ENCODE data around the gene PTPRG.

PTPRG gene

GRCh38 chr3:62109534-62109933 lies 548.2 kb downstream of the PTPRG start:
- Histone ChIP-seq H4K20me1 (no peaks in the 10 kb centered on the region), H3K27ac (peak overlapping the region in 1 of 11 experiments; percentile 27; a peak in 1 of 22 replicates), H3K36me3 (no peaks in the 10 kb centered on the region), H3K4me2 (peak overlapping the region in 3 of 11 experiments; percentile 21 to 32 (median 29); a peak in 2 of 22 replicates), H3K27me3 (no peaks in the 10 kb centered on the region), H3K4me3 (no peak overlapping the region), H3K9ac (no peak overlapping the region), H3K9me3 (replicated peaks in 1 of 11) (peaks cover 11 to 22% (median 16%) of the 10 kb centered on the region in 11 experiments; a peak in 21 of 22 replicates), H3K4me1 (peaks cover 0 to 24% (median 0%) of the 10 kb centered on the region in 10 experiments; a peak in 5 of 20 replicates)
- TF ChIP-seq Cebpa-rat (IDR thresholded peaks at IDR 0.05), result no peak

GRCh38 chr3:62110443-62111225 lies 549.3 kb downstream of the PTPRG start:
- no peak overlapping the region for H3K4me3 ChIP-seq
- TF ChIP-seq Cebpa-rat (IDR thresholded peaks at IDR 0.05), result no peak

DNA sequence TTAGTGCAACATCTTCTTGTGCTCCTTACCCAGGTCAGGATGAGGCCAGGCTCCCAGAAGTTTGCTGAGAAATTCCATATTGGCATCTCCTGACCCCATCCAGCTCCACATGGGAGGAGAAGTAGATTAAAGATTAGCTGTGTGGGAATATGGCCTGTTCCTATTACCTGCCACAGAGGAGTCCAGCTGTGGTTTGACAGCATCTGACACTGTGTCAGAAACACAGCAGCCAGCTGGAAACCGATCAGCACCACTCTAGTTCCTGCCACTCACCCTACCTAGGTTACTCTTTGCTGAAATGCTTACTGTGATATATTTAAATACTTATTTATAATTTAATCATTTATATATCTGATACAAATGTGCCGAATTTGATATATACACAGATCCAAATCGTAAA lies 551.7 kb downstream of the PTPRG start:
- Histone ChIP-seq H3K4me3 (no peak overlapping the region), H4K20me1 (no peaks in the 10 kb centered on the region)
- no peak for TF ChIP-seq Cebpa-rat (IDR thresholded peaks at IDR 0.05)

More at GRCh38 chr3:62110443-62111225, 549.3 kb downstream of the PTPRG start:
- no peaks in the 10 kb centered on the region for H3K27me3 ChIP-seq
- no peak overlapping the region for H3K9ac ChIP-seq
- peaks cover 11 to 22% (median 16%) of the 10 kb centered on the region in 11 experiments; a peak in 21 of 22 replicates for H3K9me3 ChIP-seq (replicated peaks in 1 of 11)
- no peaks in the 10 kb centered on the region for H3K36me3 ChIP-seq
- no peaks in the 10 kb centered on the region for H4K20me1 ChIP-seq
- peaks cover 0 to 24% (median 0%) of the 10 kb centered on the region in 10 experiments; a peak in 5 of 20 replicates for H3K4me1 ChIP-seq
- H3K4me2 ChIP-seq, result peak overlapping the region in 1 of 11 experiments; percentile 29; a peak in 1 of 22 replicates
- H3K27ac ChIP-seq, result peak overlapping the region in 1 of 11 experiments; percentile 27; a peak in 1 of 22 replicates

GRCh38 chr3:62114763-62115162 lies 553.4 kb downstream of the PTPRG start:
- Histone ChIP-seq H3K4me1 (peaks cover 0 to 18% (median 0%) of the 10 kb centered on the region in 10 experiments; a peak in 5 of 20 replicates), H3K4me3 (no peak overlapping the region), H3K9me3 (replicated peaks in 1 of 11) (peaks cover under 1 to 10% (median 1%) of the 10 kb centered on the region in 11 experiments; a peak in 9 of 22 replicates), H3K27ac (no peak overlapping the region), H3K9ac (no peak overlapping the region), H3K4me2 (no peak overlapping the region), H4K20me1 (no peaks in the 10 kb centered on the region), H3K27me3 (no peaks in the 10 kb centered on the region), H3K36me3 (peaks cover 0 to 6% (median 0%) of the 10 kb centered on the region in 11 experiments; a peak in 1 of 22 replicates)
- no peak for TF ChIP-seq Cebpa-rat (IDR thresholded peaks at IDR 0.05)

More for the DNA sequence above, 551.7 kb downstream of the PTPRG start:
- no peak overlapping the region for H3K4me2 ChIP-seq
- peaks cover 10 to 17% (median 15%) of the 10 kb centered on the region in 11 experiments; a peak in 21 of 22 replicates for H3K9me3 ChIP-seq (replicated peaks in 1 of 11)
- H3K27ac ChIP-seq, result no peak overlapping the region
- peaks cover 0 to 24% (median 0%) of the 10 kb centered on the region in 10 experiments; a peak in 5 of 20 replicates for H3K4me1 ChIP-seq
- no peaks in the 10 kb centered on the region for H3K27me3 ChIP-seq
- H3K36me3 ChIP-seq, result no peaks in the 10 kb centered on the region
- no peak overlapping the region for H3K9ac ChIP-seq

DNA sequence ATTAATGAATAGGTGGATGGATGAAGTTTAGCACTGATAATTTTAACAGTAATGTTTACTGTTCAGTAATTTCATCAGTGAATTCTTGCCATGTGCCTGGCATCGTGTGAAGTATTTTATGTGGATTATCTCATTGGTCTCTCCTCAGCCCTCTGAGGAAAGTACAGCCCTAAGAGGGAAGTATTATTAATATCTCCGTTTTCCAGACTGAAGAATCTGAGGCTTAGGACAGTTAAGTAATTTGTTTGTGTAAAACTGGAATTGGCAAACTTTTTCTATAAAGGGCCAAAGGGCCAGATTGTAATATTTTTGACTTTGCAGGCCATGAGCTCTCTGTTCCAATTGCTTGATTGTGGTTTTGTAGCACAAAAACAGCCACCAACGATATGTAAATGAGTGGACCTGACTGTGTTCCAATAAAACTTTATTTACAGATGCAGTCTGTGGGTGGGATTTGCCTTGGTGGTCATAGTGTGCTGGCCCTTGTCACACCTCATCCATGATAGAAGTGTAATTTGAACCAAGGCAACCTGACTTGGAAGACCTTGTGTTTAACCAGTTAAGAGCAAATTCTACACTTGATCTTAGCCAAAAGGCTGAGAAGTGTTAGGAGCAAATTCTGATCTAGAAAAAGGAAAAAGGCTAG lies 556.7 kb downstream of the PTPRG start:
- Histone ChIP-seq H3K4me3 (no peak overlapping the region), H3K9me3 (replicated peaks in 1 of 11) (peaks cover 0 to 23% (median 5%) of the 10 kb centered on the region in 11 experiments; a peak in 11 of 22 replicates), H4K20me1 (no peaks in the 10 kb centered on the region), H3K36me3 (peaks cover 0 to 14% (median 0%) of the 10 kb centered on the region in 11 experiments; a peak in 2 of 22 replicates), H3K4me1 (no peaks in the 10 kb centered on the region), H3K4me2 (no peak overlapping the region), H3K9ac (no peak overlapping the region), H3K27ac (no peak overlapping the region), H3K27me3 (no peaks in the 10 kb centered on the region)
- TF ChIP-seq Cebpa-rat (IDR thresholded peaks at IDR 0.05), result no peak

GRCh38 chr3:62119139-62119538 lies 557.8 kb downstream of the PTPRG start:
- Histone ChIP-seq H3K4me1 (no peaks in the 10 kb centered on the region), H4K20me1 (no peaks in the 10 kb centered on the region), H3K9me3 (replicated peaks in 1 of 11) (peaks cover 0 to 26% (median 6%) of the 10 kb centered on the region in 11 experiments; a peak in 11 of 22 replicates), H3K27ac (no peak overlapping the region), H3K4me3 (no peak overlapping the region), H3K9ac (no peak overlapping the region), H3K27me3 (no peaks in the 10 kb centered on the region), H3K36me3 (peaks cover 0 to 14% (median 0%) of the 10 kb centered on the region in 11 experiments; a peak in 2 of 22 replicates), H3K4me2 (no peak overlapping the region)
- TF ChIP-seq Cebpa-rat (IDR thresholded peaks at IDR 0.05), result no peak

GRCh38 chr3:62122819-62123218 lies 561.4 kb downstream of the PTPRG start:
- Histone ChIP-seq H3K4me3 (no peak overlapping the region), H3K9ac (no peak overlapping the region), H3K9me3 (replicated peaks in 1 of 11) (peaks cover 0 to 26% (median 6%) of the 10 kb centered on the region in 11 experiments; a peak in 11 of 22 replicates)

GRCh38 chr3:62125380-62125779 lies 564.0 kb downstream of the PTPRG start:
- Histone ChIP-seq H3K27me3 (no peaks in the 10 kb centered on the region), H3K4me3 (no peak overlapping the region), H4K20me1 (no peaks in the 10 kb centered on the region), H3K36me3 (peaks cover 0 to 14% (median 0%) of the 10 kb centered on the region in 11 experiments; a peak in 1 of 22 replicates), H3K9me3 (replicated peaks in 1 of 11) (peaks cover 0 to 19% (median 6%) of the 10 kb centered on the region in 11 experiments; a peak in 11 of 22 replicates), H3K9ac (no peak overlapping the region), H3K27ac (no peak overlapping the region), H3K4me2 (peak overlapping the region in 9 of 11 experiments; percentile 6 to 76 (median 28); a peak in 8 of 22 replicates), H3K4me1 (peaks cover 0 to 55% (median 36%) of the 10 kb centered on the region in 10 experiments; a peak in 16 of 20 replicates)
- TF ChIP-seq Cebpa-rat (IDR thresholded peaks at IDR 0.05), result no peak

More at GRCh38 chr3:62122819-62123218, 561.4 kb downstream of the PTPRG start:
- no peak overlapping the region for H3K27ac ChIP-seq
- H3K36me3 ChIP-seq, result peaks cover 0 to 14% (median 0%) of the 10 kb centered on the region in 11 experiments; a peak in 2 of 22 replicates
- peaks cover 0 to 29% (median 21%) of the 10 kb centered on the region in 10 experiments; a peak in 16 of 20 replicates for H3K4me1 ChIP-seq
- no peaks in the 10 kb centered on the region for H4K20me1 ChIP-seq
- TF ChIP-seq Cebpa-rat (IDR thresholded peaks at IDR 0.05), result no peak
- no peaks in the 10 kb centered on the region for H3K27me3 ChIP-seq
- H3K4me2 ChIP-seq, result no peak overlapping the region

Measured in BLaER1 treated with 17β-estradiol and CSF1 and Interleukin-3, amounts not matched to agents 10 nM and 100 nM (cell line).